ENCODE results near the gene ATP6V0A1.

DNA sequence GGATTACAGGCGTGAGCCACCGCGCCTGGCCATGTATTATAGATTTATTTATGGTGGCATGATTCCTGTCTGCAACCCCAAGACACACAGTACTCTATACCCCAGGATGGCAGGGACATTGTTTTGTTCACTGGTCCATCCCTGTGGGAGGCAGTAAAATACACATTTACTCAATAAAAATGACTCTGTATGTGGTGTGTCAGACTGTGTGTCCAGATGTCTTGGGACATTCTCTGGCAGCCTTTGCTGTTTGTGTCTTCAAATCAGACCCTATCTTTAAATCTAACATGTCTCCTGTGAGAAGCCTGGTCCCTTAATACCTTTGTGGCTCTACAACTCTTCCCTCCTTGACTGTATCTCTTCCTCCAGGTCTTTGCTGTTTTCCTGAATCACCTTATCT is 101.6 kb downstream of the ATP6V0A1 start:
- no peak for TF ChIP-seq POLR2A (IDR thresholded peaks at IDR 0.05)
- TF ChIP-seq, protein P1, sequence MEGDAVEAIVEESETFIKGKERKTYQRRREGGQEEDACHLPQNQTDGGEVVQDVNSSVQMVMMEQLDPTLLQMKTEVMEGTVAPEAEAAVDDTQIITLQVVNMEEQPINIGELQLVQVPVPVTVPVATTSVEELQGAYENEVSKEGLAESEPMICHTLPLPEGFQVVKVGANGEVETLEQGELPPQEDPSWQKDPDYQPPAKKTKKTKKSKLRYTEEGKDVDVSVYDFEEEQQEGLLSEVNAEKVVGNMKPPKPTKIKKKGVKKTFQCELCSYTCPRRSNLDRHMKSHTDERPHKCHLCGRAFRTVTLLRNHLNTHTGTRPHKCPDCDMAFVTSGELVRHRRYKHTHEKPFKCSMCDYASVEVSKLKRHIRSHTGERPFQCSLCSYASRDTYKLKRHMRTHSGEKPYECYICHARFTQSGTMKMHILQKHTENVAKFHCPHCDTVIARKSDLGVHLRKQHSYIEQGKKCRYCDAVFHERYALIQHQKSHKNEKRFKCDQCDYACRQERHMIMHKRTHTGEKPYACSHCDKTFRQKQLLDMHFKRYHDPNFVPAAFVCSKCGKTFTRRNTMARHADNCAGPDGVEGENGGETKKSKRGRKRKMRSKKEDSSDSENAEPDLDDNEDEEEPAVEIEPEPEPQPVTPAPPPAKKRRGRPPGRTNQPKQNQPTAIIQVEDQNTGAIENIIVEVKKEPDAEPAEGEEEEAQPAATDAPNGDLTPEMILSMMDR (IDR thresholded peaks at IDR 0.05), result no peak

All from testis (tissue), 2 donors.